OCI-LY7 (cell line): ENCODE results near the gene MSLN.

Source experiments
- CTCF ChIP-seq: fragments of 200-600 bp; sonication (generic); conservative IDR thresholded peaks from 2 replicates; pipeline ENCODE4 v1.5.1; 2014; ENCODE audit warnings: mild to moderate bottlenecking, antibody characterized with exemption, low read length, moderate library complexity, mixed read lengths
- EZH2phosphoT487 ChIP-seq: fragments of 200-600 bp; sonication (generic); IDR thresholded peaks from 2 replicates; pipeline ENCODE4 v1.6.1; 2018; ENCODE audit warnings: low read depth, borderline replicate concordance, mild to moderate bottlenecking, mixed run types, antibody characterized with exemption, low read length, moderate library complexity, mixed read lengths

DNA sequence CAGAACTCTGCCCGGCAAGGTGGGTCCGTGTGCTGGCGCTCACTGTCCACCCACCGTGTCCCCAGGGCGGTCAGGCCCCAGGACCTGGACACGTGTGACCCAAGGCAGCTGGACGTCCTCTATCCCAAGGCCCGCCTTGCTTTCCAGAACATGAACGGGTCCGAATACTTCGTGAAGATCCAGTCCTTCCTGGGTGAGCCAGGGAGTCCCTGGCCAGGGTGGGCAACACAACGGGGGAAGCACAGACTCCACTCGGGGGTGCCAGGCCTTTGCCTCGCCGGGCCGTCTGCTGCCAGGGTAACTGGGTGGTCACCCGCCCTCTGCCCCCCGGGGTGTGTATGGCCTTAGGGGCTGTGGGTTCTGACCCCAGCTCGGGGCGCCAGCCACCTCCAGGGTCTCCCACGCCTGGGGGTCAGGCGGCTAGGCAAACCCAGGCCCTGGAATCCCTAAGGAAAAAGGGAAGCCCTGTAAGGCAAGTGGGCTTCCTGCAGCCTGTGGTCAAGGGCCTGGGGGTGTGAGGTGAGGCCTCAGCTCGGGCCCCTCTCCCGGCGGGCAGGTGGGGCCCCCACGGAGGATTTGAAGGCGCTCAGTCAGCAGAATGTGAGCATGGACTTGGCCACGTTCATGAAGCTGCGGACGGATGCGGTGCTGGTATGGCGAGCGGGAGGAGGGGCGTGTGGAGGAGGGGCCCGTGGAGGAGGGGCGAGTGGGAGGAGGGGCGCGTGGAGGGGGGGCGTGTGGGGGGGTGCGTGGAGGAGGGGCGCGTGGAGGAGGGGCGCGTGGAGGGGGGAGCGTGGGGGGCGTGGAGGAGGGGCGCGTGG is 6.5 kb downstream of the MSLN start:
- TF ChIP-seq CTCF (no peak), EZH2phosphoT487 (no peak)
